ENCODE measurements around the gene MPP2. TPM values are rescaled to one million over a fixed set of nuclear protein-coding genes. Genes with fewer than 3 reads are reported as not detected.
"Not testable (repeated sequence)": the region's sequence is repeated elsewhere in the genome, so short reads cannot be mapped to it uniquely, and the experiment has no call there.

MPP2 gene
- polyA plus RNA-seq, 4 donors: 0.27 to 1.8 (median 1.1) TPM; not detected in 1

DNA sequence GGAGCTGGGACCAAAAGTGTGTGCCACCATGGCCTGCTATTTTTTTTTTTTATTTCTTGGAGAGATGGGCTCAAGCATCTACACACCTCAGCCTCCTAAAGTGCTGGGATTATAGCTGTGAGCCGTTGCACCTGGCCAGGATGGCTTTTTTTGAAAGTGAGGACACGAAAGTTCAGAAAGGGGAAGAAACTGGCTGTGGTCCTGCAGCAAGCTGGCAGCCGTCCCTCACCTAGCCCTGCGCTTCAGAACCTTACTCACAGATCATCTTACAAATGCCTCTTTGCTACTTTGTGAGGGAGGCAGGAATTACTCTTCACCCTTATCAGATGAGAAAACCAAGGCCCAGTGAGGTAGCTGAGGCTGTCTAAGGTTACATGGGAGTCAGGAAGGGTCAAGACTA, 39.4 kb upstream of the MPP2 start:
- peaks cover 0 to 26% (median 11%) of the 10 kb centered on the region in 3 donors for H3K27me3 ChIP-seq (ENCODE audit: control insufficient read depth in 3 of 3, insufficient read depth in 3 of 3, low read length in 3 of 3)
- DNase-seq: no peak
- H3K36me3 ChIP-seq (ENCODE audit: control insufficient read depth in 3 of 3, insufficient read depth in 2 of 3, low read depth in 1 of 3, low read length in 3 of 3): no peaks in the 10 kb centered on the region
- H3K9me3 ChIP-seq (ENCODE audit: control insufficient read depth in 2 of 2, insufficient read depth in 1 of 2, low read depth in 1 of 2, low read length in 1 of 2): no peaks in the 10 kb centered on the region
- no peak for FAIRE-seq
- H3K4me1 ChIP-seq (ENCODE audit: control insufficient read depth in 3 of 3, insufficient read depth in 2 of 3, low read depth in 1 of 3, low read length in 2 of 3): no peaks in the 10 kb centered on the region
- no peak overlapping the region for H3K27ac ChIP-seq (ENCODE audit: low read depth in 1 of 3, low read length in 2 of 3)
- H3K4me3 ChIP-seq (ENCODE audit: low read depth in 1 of 3, low read length in 3 of 3): no peak overlapping the region
- 56 to 69% (median 59%) methylated on average over 4 of the region's 4 CpGs for WGBS, 3 donors

DNA sequence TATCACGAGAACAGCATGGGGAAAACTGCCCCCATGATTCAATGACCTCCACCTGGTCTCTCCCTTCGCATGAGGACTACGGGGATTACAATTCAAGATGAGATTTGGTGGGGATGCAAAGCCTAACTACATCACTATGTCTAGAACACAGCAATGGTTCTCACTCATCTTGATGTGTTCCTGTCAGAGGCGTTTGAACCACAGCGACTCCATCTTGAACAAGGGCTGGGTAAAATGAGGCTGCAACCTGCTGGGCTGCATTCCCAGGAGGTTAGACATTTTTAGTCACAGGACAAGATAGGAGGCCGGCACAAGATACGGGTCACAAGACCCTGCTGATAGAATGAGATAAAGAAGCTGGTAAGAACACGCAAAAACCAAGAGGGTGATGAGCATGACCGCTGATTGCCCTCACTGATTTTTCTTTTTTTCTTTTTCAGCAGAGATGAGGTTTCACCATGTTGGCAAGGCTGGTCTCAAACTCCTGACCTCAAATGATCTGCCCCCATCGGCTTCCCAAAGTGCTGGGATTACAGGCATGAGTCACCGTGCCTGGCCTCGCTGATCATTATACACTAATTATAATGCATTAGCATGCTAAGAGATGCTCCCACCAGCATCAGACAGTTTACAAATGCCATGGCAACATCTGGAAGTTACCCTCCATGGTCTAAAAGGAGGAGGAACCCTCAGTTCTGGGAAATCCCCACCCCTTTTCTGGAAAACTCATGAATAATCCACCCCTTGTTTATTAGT, 37.9 kb upstream of the MPP2 start:
- Histone ChIP-seq H3K4me1 (ENCODE audit: control insufficient read depth in 3 of 3, insufficient read depth in 2 of 3, low read depth in 1 of 3, low read length in 2 of 3) (no peaks in the 10 kb centered on the region), H3K27ac (ENCODE audit: low read depth in 1 of 3, low read length in 2 of 3) (no peak overlapping the region), H3K27me3 (ENCODE audit: control insufficient read depth in 3 of 3, insufficient read depth in 3 of 3, low read length in 3 of 3) (peaks cover 0 to 12% (median 0%) of the 10 kb centered on the region in 3 donors), H3K36me3 (ENCODE audit: control insufficient read depth in 3 of 3, insufficient read depth in 2 of 3, low read depth in 1 of 3, low read length in 3 of 3) (no peaks in the 10 kb centered on the region), H3K4me3 (ENCODE audit: low read depth in 1 of 3, low read length in 3 of 3) (no peak overlapping the region), H3K9me3 (ENCODE audit: control insufficient read depth in 2 of 2, insufficient read depth in 1 of 2, low read depth in 1 of 2, low read length in 1 of 2) (no peaks in the 10 kb centered on the region)
- WGBS, 3 donors: 65 to 73% (median 71%) methylated on average over 12 of the region's 12 CpGs
- no peak for FAIRE-seq
- DNase-seq: no peak

DNA sequence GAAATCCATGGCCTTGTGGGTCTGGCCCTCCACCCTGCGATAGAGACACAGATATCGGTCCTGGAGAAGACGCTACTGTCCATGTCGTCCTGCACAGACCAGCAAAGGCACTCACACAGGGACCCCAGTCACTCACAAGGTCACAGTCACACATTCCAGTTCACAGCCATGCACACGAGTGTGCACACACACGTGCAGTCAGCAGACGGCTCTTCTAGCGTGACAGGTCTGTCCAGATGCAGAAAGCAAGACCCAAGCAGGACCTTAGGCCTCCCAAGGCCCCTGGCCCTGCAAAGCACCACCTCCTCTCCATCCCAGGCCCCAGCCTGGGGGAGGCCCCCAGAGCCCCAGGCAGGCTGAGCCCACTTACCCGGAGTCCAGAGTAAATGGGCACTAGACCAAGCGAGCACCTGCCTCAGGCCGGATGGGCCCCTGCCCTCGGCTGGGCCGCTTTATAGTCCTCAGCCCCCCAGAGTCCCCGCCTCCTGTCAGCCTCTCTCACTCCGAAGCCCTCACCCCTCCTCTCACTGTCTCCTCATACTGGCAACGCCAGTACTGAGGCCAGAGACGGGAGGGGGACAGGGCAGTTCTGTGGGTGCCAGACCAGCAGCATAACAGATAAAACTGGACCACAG, 34.8 kb upstream of the MPP2 start, which contains the start of gene PPY:
Gene PPY, minus strand, starts transcription at position 426 of the 635 bp plus-strand sequence. CDS start 822 bp downstream, outside the sequence.
- Histone ChIP-seq H3K4me3 (ENCODE audit: low read depth in 1 of 3, low read length in 3 of 3) (no peak within 1 kb of the TSS), H3K36me3 (ENCODE audit: control insufficient read depth in 3 of 3, insufficient read depth in 2 of 3, low read depth in 1 of 3, low read length in 3 of 3) (no peaks in the 10 kb centered on the region), H3K9me3 (ENCODE audit: control insufficient read depth in 2 of 2, insufficient read depth in 1 of 2, low read depth in 1 of 2, low read length in 1 of 2) (no peaks in the 10 kb centered on the region), H3K4me1 (ENCODE audit: control insufficient read depth in 3 of 3, insufficient read depth in 2 of 3, low read depth in 1 of 3, low read length in 2 of 3) (peaks cover 0 to 8% (median 0%) of the 10 kb centered on the region in 3 donors), H3K27ac (ENCODE audit: low read depth in 1 of 3, low read length in 2 of 3) (no peak within 1 kb of the TSS), H3K27me3 (ENCODE audit: control insufficient read depth in 3 of 3, insufficient read depth in 3 of 3, low read length in 3 of 3) (peaks cover 0 to 22% (median 0%) of the 10 kb centered on the region in 3 donors)
- DNase-seq (no peak), FAIRE-seq (no peak)
- WGBS, 3 donors: 88 to 90% (median 89%) methylated on average over 17 of the region's 17 CpGs

DNA sequence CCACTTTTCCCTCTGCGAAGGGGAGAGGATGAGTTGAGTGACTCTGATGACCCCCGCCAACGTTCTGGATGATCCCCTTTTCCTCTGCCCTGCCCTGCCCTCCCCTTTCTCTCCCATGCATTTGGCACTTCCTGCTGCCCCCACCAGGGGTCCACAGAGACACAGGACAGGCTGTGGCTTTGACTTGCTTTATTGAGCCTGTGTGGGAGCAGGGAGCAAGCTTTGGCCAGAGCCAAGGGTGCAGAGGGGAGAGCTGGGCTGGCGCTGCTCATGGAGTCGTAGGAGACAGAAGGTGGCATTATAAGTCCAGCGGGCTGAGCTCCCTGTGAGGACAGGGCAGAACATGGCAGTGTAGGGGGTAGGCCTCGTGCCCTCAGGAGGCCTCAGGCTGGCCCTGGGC, 33.3 kb upstream of the MPP2 start:
- H3K27me3 ChIP-seq (ENCODE audit: control insufficient read depth in 3 of 3, insufficient read depth in 3 of 3, low read length in 3 of 3): peaks cover 0 to 22% (median 0%) of the 10 kb centered on the region in 3 donors
- no peak for FAIRE-seq
- no peak overlapping the region for H3K4me3 ChIP-seq (ENCODE audit: low read depth in 1 of 3, low read length in 3 of 3)
- WGBS, 3 donors: 62 to 76% (median 75%) methylated on average over 7 of the region's 7 CpGs
- H3K9me3 ChIP-seq (ENCODE audit: control insufficient read depth in 2 of 2, insufficient read depth in 1 of 2, low read depth in 1 of 2, low read length in 1 of 2): no peaks in the 10 kb centered on the region
- DNase-seq: peak in 1 of 2 donors; percentile 56
- H3K4me1 ChIP-seq (ENCODE audit: control insufficient read depth in 3 of 3, insufficient read depth in 2 of 3, low read depth in 1 of 3, low read length in 2 of 3): peaks cover 0 to 8% (median 0%) of the 10 kb centered on the region in 3 donors
- H3K36me3 ChIP-seq (ENCODE audit: control insufficient read depth in 3 of 3, insufficient read depth in 2 of 3, low read depth in 1 of 3, low read length in 3 of 3): no peaks in the 10 kb centered on the region
- H3K27ac ChIP-seq (ENCODE audit: low read depth in 1 of 3, low read length in 2 of 3): no peak overlapping the region

DNA sequence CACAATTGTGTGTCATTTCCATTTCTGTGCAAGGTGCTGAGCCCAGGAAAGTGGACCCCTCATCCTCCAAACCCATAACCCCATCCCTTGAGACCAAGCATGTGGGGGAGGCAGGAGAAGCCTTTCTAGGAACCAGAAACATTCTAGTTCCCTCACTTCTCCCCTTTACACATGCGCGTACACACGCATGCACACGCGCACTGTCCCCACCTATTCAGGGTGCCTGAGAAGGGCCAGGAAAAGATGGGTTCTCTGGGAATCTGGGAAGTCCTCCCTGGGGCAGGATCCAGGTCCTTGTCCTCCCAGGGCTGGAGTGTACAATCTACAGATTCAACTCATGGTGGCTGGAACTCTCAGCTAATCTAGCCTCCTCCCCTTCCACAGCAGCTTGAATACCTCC, 32.5 kb upstream of the MPP2 start:
- FAIRE-seq (no peak), DNase-seq (no peak)
- H3K4me3 ChIP-seq (ENCODE audit: low read depth in 1 of 3, low read length in 3 of 3): no peak overlapping the region
- peaks cover 0 to 8% (median 0%) of the 10 kb centered on the region in 3 donors for H3K4me1 ChIP-seq (ENCODE audit: control insufficient read depth in 3 of 3, insufficient read depth in 2 of 3, low read depth in 1 of 3, low read length in 2 of 3)
- H3K36me3 ChIP-seq (ENCODE audit: control insufficient read depth in 3 of 3, insufficient read depth in 2 of 3, low read depth in 1 of 3, low read length in 3 of 3): no peaks in the 10 kb centered on the region
- H3K27me3 ChIP-seq (ENCODE audit: control insufficient read depth in 3 of 3, insufficient read depth in 3 of 3, low read length in 3 of 3): peaks cover 0 to 20% (median 0%) of the 10 kb centered on the region in 3 donors
- 97 to 100% (median 99%) methylated on average over 5 of the region's 5 CpGs for WGBS, 3 donors
- H3K9me3 ChIP-seq (ENCODE audit: control insufficient read depth in 2 of 2, insufficient read depth in 1 of 2, low read depth in 1 of 2, low read length in 1 of 2): no peaks in the 10 kb centered on the region
- no peak overlapping the region for H3K27ac ChIP-seq (ENCODE audit: low read depth in 1 of 3, low read length in 2 of 3)

DNA sequence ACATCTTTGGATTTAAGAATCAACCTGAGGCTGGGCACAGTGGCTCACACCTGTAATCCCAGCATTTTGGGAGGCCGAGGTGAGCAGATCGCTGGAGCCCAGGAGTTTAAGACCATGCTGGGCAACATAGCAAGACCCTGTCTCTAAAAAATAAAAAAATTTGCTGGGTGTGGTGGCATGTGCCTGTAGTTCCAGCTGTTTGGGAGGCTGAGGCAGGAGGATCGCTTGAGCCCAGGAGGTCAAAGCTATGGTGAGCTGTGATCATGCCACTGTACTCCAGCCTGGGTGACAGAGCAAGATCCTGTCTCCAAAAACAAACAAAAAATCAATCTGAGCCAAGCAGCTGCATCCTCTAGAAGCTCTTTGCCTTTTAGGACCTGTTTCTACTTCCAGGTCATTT, 32.1 kb upstream of the MPP2 start:
- 93 to 96% (median 94%) methylated on average over 3 of the region's 3 CpGs for WGBS, 3 donors
- H3K4me3 ChIP-seq (ENCODE audit: low read depth in 1 of 3, low read length in 3 of 3); DNase-seq; FAIRE-seq; H3K36me3 ChIP-seq (ENCODE audit: control insufficient read depth in 3 of 3, insufficient read depth in 2 of 3, low read depth in 1 of 3, low read length in 3 of 3); H3K9me3 ChIP-seq (ENCODE audit: control insufficient read depth in 2 of 2, insufficient read depth in 1 of 2, low read depth in 1 of 2, low read length in 1 of 2); H3K4me1 ChIP-seq (ENCODE audit: control insufficient read depth in 3 of 3, insufficient read depth in 2 of 3, low read depth in 1 of 3, low read length in 2 of 3); H3K27ac ChIP-seq (ENCODE audit: low read depth in 1 of 3, low read length in 2 of 3): not testable (repeated sequence)
- H3K27me3 ChIP-seq (ENCODE audit: control insufficient read depth in 3 of 3, insufficient read depth in 3 of 3, low read length in 3 of 3): peaks cover 0 to 20% (median 0%) of the 10 kb centered on the region in 3 donors

DNA sequence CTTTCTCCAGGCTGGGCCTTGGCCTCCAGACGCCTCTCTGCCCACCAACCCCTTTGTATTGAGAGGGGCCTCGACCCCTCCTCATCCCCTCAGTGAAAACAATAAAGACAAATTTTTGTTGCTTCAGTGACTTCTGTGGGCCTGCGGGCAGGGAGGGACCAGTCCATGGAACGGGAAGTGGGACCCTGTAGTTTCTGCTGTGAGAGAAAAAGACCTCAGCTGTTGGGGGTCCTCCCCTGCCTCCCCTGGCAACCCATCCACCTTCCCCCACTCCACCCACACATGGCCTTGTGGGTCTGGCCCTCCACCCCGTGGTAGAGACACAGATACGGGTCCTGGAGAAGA, 31.5 kb upstream of the MPP2 start:
- Histone ChIP-seq H3K4me1 (ENCODE audit: control insufficient read depth in 3 of 3, insufficient read depth in 2 of 3, low read depth in 1 of 3, low read length in 2 of 3) (peaks cover 0 to 8% (median 0%) of the 10 kb centered on the region in 3 donors), H3K9me3 (ENCODE audit: control insufficient read depth in 2 of 2, insufficient read depth in 1 of 2, low read depth in 1 of 2, low read length in 1 of 2) (no peaks in the 10 kb centered on the region), H3K27ac (ENCODE audit: low read depth in 1 of 3, low read length in 2 of 3) (no peak overlapping the region), H3K27me3 (ENCODE audit: control insufficient read depth in 3 of 3, insufficient read depth in 3 of 3, low read length in 3 of 3) (peaks cover 0 to 20% (median 0%) of the 10 kb centered on the region in 3 donors), H3K36me3 (ENCODE audit: control insufficient read depth in 3 of 3, insufficient read depth in 2 of 3, low read depth in 1 of 3, low read length in 3 of 3) (peaks cover 0 to 3% (median 0%) of the 10 kb centered on the region in 3 donors), H3K4me3 (ENCODE audit: low read depth in 1 of 3, low read length in 3 of 3) (no peak overlapping the region)
- 67 to 74% (median 71%) methylated on average over 6 of the region's 6 CpGs for WGBS, 3 donors
- DNase-seq (no peak), FAIRE-seq (no peak)

DNA sequence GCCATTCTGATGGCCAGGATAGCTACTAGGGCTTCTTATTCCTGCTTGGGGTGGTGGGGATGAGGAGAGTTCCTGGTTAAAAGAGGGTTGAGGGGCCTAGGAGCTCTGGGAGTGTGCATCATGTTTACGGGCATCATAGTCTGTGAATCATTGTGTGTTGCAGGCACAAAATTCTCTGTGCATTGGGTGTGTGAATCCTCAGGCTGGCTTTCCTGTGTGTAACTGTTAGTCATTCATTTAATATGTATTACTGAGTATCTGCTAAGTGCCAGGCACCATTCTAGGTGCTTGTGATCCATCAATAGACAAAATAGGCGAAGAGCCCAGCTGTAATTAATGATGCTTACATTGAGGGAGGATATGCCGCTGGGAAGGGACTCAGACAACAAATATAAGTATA, 29.1 kb upstream of the MPP2 start:
- DNase-seq: no peak
- FAIRE-seq: no peak
- peaks cover 0 to 20% (median 0%) of the 10 kb centered on the region in 3 donors for H3K27me3 ChIP-seq (ENCODE audit: control insufficient read depth in 3 of 3, insufficient read depth in 3 of 3, low read length in 3 of 3)
- H3K36me3 ChIP-seq (ENCODE audit: control insufficient read depth in 3 of 3, insufficient read depth in 2 of 3, low read depth in 1 of 3, low read length in 3 of 3): peaks cover 0 to 13% (median 0%) of the 10 kb centered on the region in 3 donors
- no peak overlapping the region for H3K27ac ChIP-seq (ENCODE audit: low read depth in 1 of 3, low read length in 2 of 3)
- no peaks in the 10 kb centered on the region for H3K9me3 ChIP-seq (ENCODE audit: control insufficient read depth in 2 of 2, insufficient read depth in 1 of 2, low read depth in 1 of 2, low read length in 1 of 2)
- H3K4me1 ChIP-seq (ENCODE audit: control insufficient read depth in 3 of 3, insufficient read depth in 2 of 3, low read depth in 1 of 3, low read length in 2 of 3): peaks cover 0 to 12% (median 0%) of the 10 kb centered on the region in 3 donors
- no peak overlapping the region for H3K4me3 ChIP-seq (ENCODE audit: low read depth in 1 of 3, low read length in 3 of 3)
- WGBS, 3 donors: 83 to 93% (median 85%) methylated on average over 3 of the region's 3 CpGs
